Hepatocyte (in vitro differentiated cells): ENCODE results near the gene CYP3A7. TPM values are rescaled to one million over a fixed set of nuclear protein-coding genes. Genes with fewer than 3 reads are reported as not detected.
A peak's percentile ranks its signal among the peaks of the same experiment; 100 is the strongest.

Experiments
- DNase-seq: peaks from one replicate; pipeline ENCODE4 v3.0.0-alpha.2; 2016; ENCODE audit warnings: low spot score
- H2AFZ ChIP-seq: fragments of 200-600 bp; sonication (generic); 2 replicates; pipeline ENCODE4 v1.6.0; 2016; ENCODE audit warnings: antibody characterized with exemption, mild to moderate bottlenecking
- H3K27ac ChIP-seq: fragments of 200-600 bp; sonication (generic); 2 replicates; pipeline ENCODE4 v1.5.1; 2016; ENCODE audit warnings: mild to moderate bottlenecking
- H3K27me3 ChIP-seq: fragments of 200-600 bp; sonication (generic); 2 replicates; pipeline ENCODE4 v1.6.1; 2016
- H3K36me3 ChIP-seq: fragments of 200-600 bp; sonication (generic); replicated peaks from 2 replicates; pipeline ENCODE4 v1.5.1; 2016; ENCODE audit warnings: low read depth; ENCODE audit not compliant: insufficient read depth
- H3K4me1 ChIP-seq: fragments of 200-600 bp; sonication (generic); 2 replicates; pipeline ENCODE4 v1.5.1; 2016; ENCODE audit warnings: mild to moderate bottlenecking, moderate library complexity; ENCODE audit not compliant: insufficient read depth
- H3K4me2 ChIP-seq: fragments of 200-600 bp; sonication (generic); 2 replicates; pipeline ENCODE4 v1.6.0; 2016
- H3K4me3 ChIP-seq: fragments of 200-600 bp; sonication (generic); 2 replicates; pipeline ENCODE4 v1.5.1; 2016; ENCODE audit warnings: mild to moderate bottlenecking
- H3K79me2 ChIP-seq: fragments of 200-600 bp; sonication (generic); 2 replicates; pipeline ENCODE4 v1.6.0; 2017; ENCODE audit warnings: mild to moderate bottlenecking
- H3K9me2 ChIP-seq: fragments of 200-600 bp; sonication (generic); replicated peaks from 2 replicates; pipeline ENCODE4 v1.6.0; 2017; ENCODE audit warnings: mild to moderate bottlenecking; ENCODE audit not compliant: insufficient read depth
- H3K9me3 ChIP-seq: fragments of 200-600 bp; sonication (generic); 2 replicates; pipeline ENCODE4 v1.5.1; 2016; ENCODE audit warnings: low read depth, mild to moderate bottlenecking
- H4K20me1 ChIP-seq: fragments of 200-600 bp; sonication (generic); 2 replicates; pipeline ENCODE4 v1.6.0; 2016; ENCODE audit warnings: mild to moderate bottlenecking; ENCODE audit not compliant: insufficient read depth, poor library complexity, severe bottlenecking
- EZH2 ChIP-seq: fragments of 200-600 bp; sonication (generic); IDR thresholded peaks from 2 replicates; pipeline ENCODE4 v1.6.1; 2016; ENCODE audit warnings: antibody characterized with exemption, mild to moderate bottlenecking, borderline replicate concordance
- EZH2phosphoT487 ChIP-seq: fragments of 200-600 bp; sonication (generic); IDR thresholded peaks from one replicate; pipeline ENCODE4 v1.6.1; 2018; ENCODE audit warnings: antibody characterized with exemption, mild to moderate bottlenecking, low read depth, moderate library complexity; ENCODE audit not compliant: unreplicated experiment, severe bottlenecking
- WGBS: methylation state at CpG from one replicate; pipeline ENCODE4 v1.1.6; 2016; ENCODE audit warnings: low lambda C conversion rate; ENCODE audit errors: missing lambda C conversion rate; 5-methylcytosine and 5-hydroxymethylcytosine counted together
- polyA plus RNA-seq: library from polyadenylated mRNA; unstranded; fragments of >200 nt; fragmentation: Nextera tagmentation; extraction: Ambion mirVana; gene quantifications from 2 replicates; pipeline ENCODE4 v1.2.1, GENCODE V29; 2016
- total RNA-seq: library from RNA; depleted of rRNA; stranded (reverse); fragments of >200 nt; gene quantifications from 2 replicates; pipeline ENCODE4 v1.2.3, GENCODE V29; 2014
- TF ChIP-seq, protein P1 (sequence below): fragments of 200-600 bp; sonication (generic); IDR thresholded peaks from 2 replicates; pipeline ENCODE4 v1.5.1; 2016; ENCODE audit warnings: antibody characterized with exemption, mild to moderate bottlenecking; ENCODE audit not compliant: poor library complexity

The CYP3A7 gene
- total and polyA plus RNA-seq, 2 experiments from 2014 or later = 444 to 770 TPM

DNA sequence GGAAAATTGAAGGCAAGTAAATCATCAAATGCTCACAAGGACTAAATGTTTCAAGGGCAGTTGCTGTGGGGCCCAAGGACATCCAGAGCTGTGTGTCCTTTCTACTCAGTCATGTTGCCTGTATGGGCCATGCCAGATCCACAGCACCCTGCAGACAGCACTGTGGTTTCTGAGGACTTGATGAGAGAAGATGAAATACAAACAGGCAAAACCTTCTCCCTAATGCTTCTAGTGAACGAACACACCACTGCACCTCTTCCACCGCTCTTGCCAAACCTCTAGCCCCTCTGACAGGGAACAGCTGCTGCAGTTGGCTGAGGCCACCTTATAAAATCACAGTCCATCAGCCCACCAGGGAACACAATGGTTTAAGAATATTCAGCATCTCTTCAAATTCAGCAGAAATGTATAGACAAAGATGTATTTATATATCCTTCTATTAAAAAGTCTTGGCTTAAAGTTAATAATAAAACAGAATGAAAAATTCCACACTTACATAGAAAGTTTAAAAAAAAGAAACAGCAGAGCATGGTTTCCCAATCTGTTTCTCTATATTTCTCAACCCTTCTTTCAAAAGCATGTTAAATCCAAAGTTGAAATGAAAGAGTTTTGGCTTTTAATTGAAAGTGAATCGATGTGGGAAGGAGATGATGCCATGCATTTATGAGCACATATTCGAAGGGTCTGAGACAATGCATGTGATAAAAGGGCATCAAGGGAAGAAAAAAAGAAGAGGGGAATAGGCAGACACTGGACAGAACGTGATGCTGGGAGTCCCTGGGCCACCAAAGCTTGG is 14.0 kb downstream of the CYP3A7 start:
- no peak overlapping the region for H3K4me3 ChIP-seq
- no peaks in the 10 kb centered on the region for H3K27me3 ChIP-seq
- peak overlapping the region; percentile 29 for H3K27ac ChIP-seq
- no peaks in the 10 kb centered on the region for H4K20me1 ChIP-seq
- H3K9me3 ChIP-seq = no peaks in the 10 kb centered on the region
- no peak overlapping the region for H3K4me2 ChIP-seq
- H3K79me2 ChIP-seq = no peaks in the 10 kb centered on the region
- no peak overlapping the region for H2AFZ ChIP-seq
- H3K9me2 ChIP-seq = no peaks in the 10 kb centered on the region
- 72% methylated on average over 5 of the region's 5 CpGs for WGBS
- no peaks in the 10 kb centered on the region for H3K4me1 ChIP-seq
- TF ChIP-seq, protein P1, sequence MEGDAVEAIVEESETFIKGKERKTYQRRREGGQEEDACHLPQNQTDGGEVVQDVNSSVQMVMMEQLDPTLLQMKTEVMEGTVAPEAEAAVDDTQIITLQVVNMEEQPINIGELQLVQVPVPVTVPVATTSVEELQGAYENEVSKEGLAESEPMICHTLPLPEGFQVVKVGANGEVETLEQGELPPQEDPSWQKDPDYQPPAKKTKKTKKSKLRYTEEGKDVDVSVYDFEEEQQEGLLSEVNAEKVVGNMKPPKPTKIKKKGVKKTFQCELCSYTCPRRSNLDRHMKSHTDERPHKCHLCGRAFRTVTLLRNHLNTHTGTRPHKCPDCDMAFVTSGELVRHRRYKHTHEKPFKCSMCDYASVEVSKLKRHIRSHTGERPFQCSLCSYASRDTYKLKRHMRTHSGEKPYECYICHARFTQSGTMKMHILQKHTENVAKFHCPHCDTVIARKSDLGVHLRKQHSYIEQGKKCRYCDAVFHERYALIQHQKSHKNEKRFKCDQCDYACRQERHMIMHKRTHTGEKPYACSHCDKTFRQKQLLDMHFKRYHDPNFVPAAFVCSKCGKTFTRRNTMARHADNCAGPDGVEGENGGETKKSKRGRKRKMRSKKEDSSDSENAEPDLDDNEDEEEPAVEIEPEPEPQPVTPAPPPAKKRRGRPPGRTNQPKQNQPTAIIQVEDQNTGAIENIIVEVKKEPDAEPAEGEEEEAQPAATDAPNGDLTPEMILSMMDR = no peak
- TF ChIP-seq EZH2 (no peak), EZH2phosphoT487 (no peak)
- H3K36me3 ChIP-seq = no peaks in the 10 kb centered on the region
- DNase-seq = no peak

DNA sequence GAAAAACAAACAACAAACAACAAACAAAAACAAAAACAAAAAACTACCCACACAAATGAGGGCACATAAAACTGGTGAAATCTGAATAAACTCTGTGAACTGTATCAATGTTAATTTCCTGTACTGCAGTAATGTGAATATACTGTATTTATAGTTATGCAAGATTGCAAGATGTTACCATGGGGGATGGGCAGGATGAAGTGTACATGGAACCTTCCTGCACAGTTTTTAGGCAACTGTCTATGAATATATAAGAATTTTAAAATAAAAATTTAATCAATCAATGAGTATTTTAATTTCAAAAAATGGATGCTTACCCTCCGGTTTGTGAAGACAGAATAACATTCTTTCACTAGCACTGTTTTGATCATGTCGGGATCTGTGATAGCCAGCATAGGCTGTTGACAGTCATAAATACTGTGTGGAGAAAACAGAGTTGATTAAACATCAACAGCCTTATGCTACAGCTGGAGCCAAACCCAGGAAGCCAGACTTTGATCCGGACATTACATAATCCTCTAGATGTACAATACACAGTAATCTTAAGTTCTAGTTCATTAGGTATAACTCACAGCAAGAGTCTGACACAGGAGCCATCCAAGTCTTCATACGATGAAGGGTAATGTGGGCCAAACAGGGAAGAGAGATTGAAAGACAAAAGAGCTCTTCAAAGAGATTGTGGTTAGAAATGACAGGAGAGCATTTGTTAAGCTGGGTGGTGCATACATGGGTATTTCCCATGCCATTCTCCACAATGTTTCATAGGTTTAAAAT is 14.8 kb downstream of the CYP3A7 start:
- no peaks in the 10 kb centered on the region for H3K9me2 ChIP-seq
- no peak overlapping the region for H3K4me2 ChIP-seq
- H2AFZ ChIP-seq = no peak overlapping the region
- H3K4me3 ChIP-seq = no peak overlapping the region
- peak overlapping the region; percentile 29 for H3K27ac ChIP-seq
- DNase-seq = peak; percentile 38
- no peaks in the 10 kb centered on the region for H3K27me3 ChIP-seq
- no peaks in the 10 kb centered on the region for H3K9me3 ChIP-seq
- H3K79me2 ChIP-seq = no peaks in the 10 kb centered on the region
- 75% methylated on average over 4 of the region's 4 CpGs for WGBS
- no peaks in the 10 kb centered on the region for H3K36me3 ChIP-seq
- H3K4me1 ChIP-seq = no peaks in the 10 kb centered on the region
- TF ChIP-seq EZH2phosphoT487 (no peak), EZH2 (no peak)
- TF ChIP-seq, protein P1 = no peak
- H4K20me1 ChIP-seq = no peaks in the 10 kb centered on the region

DNA sequence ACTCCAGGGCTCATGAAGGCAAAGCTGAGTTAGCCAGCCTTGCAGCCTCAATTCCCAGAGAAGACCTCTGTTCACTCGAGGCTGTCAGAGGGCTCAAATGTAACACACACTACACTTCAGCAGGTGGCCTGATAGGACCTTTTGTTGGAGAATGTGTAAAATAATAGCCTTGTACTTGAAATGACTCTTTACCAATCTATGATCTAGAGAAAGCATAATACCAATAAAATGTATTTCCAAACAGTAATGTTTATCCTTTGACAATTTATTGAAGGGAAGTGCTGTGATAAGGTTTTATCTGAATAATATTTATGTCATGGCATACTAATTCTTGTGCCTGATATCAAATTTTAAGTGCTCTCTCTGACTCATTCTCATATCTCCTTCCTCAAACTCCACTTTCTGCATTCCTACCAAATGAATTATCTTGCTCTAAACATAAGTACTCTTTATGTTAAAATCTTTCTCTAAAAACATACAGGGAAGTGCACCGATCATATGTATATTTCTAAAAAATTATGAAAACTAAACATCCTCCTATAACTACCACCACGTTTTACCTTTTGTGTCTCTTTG is 20.9 kb downstream of the CYP3A7 start:
- TF ChIP-seq, protein P1 = no peak
- TF ChIP-seq EZH2phosphoT487 (no peak), EZH2 (no peak)
- H3K27me3 ChIP-seq = no peaks in the 10 kb centered on the region
- WGBS = 73% methylated on average over 3 of the region's 3 CpGs
- no peak overlapping the region for H3K4me2 ChIP-seq
- no peak overlapping the region for H2AFZ ChIP-seq
- no peak overlapping the region for H3K4me3 ChIP-seq
- H3K27ac ChIP-seq = no peak overlapping the region
- no peaks in the 10 kb centered on the region for H4K20me1 ChIP-seq
- H3K36me3 ChIP-seq = no peaks in the 10 kb centered on the region
- DNase-seq = no peak
- no peaks in the 10 kb centered on the region for H3K9me3 ChIP-seq
- no peaks in the 10 kb centered on the region for H3K4me1 ChIP-seq
- no peaks in the 10 kb centered on the region for H3K79me2 ChIP-seq
- H3K9me2 ChIP-seq = no peaks in the 10 kb centered on the region
